WTC11 (cell line): ENCODE results near the gene H2AZ2.

Experiments
- ETV6 ChIP-seq: sonication (generic); formaldehyde crosslinking; IDR thresholded peaks from 2 replicates; pipeline ENCODE4 v1.8.1; 2022; ENCODE audit warnings: mild to moderate bottlenecking, missing genetic modification reagents
- IRF2 ChIP-seq: sonication (generic); formaldehyde crosslinking; IDR thresholded peaks from 2 replicates; pipeline ENCODE4 v1.8.0; 2022; ENCODE audit warnings: low read depth, missing genetic modification reagents, borderline replicate concordance
- ZNF263 ChIP-seq: sonication (generic); formaldehyde crosslinking; IDR thresholded peaks from 2 replicates; pipeline ENCODE4 v1.8.1; 2022; ENCODE audit warnings: low read depth, mild to moderate bottlenecking, moderate library complexity, missing genetic modification reagents
- ZNF512 ChIP-seq: sonication (generic); formaldehyde crosslinking; IDR thresholded peaks from 2 replicates; pipeline ENCODE4 v1.8.1; 2022; ENCODE audit warnings: missing genetic modification reagents, borderline replicate concordance
- TF ChIP-seq, protein P1 (sequence below): sonication (generic); formaldehyde crosslinking; IDR thresholded peaks from 2 replicates; pipeline ENCODE4 v1.8.1; 2023; ENCODE audit warnings: mild to moderate bottlenecking, missing genetic modification reagents, moderate library complexity
- TF ChIP-seq, protein P2 (sequence below): sonication (generic); formaldehyde crosslinking; IDR thresholded peaks from 2 replicates; pipeline ENCODE4 v1.8.1; 2023; ENCODE audit warnings: mild to moderate bottlenecking, moderate library complexity, missing genetic modification reagents
- TF ChIP-seq, protein P3 (sequence below): sonication (generic); formaldehyde crosslinking; conservative IDR thresholded peaks from 2 replicates; pipeline ENCODE4 v1.8.1; 2022; ENCODE audit warnings: mild to moderate bottlenecking, missing genetic modification reagents

GRCh38 chr7:44805950-44806349 is 41.9 kb downstream of the H2AZ2 start:
- TF ChIP-seq ZNF512 (CRISPR knock-in tag) (no peak), IRF2 (CRISPR knock-in tag) (no peak), ETV6 (CRISPR knock-in tag) (no peak), ZNF263 (CRISPR knock-in tag) (no peak)
- TF ChIP-seq, protein P1, sequence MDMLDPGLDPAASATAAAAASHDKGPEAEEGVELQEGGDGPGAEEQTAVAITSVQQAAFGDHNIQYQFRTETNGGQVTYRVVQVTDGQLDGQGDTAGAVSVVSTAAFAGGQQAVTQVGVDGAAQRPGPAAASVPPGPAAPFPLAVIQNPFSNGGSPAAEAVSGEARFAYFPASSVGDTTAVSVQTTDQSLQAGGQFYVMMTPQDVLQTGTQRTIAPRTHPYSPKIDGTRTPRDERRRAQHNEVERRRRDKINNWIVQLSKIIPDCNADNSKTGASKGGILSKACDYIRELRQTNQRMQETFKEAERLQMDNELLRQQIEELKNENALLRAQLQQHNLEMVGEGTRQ (CRISPR knock-in tag), result no peak
- TF ChIP-seq, protein P2, sequence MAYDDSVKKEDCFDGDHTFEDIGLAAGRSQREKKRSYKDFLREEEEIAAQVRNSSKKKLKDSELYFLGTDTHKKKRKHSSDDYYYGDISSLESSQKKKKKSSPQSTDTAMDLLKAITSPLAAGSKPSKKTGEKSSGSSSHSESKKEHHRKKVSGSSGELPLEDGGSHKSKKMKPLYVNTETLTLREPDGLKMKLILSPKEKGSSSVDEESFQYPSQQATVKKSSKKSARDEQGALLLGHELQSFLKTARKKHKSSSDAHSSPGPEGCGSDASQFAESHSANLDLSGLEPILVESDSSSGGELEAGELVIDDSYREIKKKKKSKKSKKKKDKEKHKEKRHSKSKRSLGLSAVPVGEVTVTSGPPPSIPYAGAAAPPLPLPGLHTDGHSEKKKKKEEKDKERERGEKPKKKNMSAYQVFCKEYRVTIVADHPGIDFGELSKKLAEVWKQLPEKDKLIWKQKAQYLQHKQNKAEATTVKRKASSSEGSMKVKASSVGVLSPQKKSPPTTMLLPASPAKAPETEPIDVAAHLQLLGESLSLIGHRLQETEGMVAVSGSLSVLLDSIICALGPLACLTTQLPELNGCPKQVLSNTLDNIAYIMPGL (CRISPR knock-in tag), result no peak
- TF ChIP-seq, protein P3, sequence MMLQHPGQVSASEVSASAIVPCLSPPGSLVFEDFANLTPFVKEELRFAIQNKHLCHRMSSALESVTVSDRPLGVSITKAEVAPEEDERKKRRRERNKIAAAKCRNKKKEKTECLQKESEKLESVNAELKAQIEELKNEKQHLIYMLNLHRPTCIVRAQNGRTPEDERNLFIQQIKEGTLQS (CRISPR knock-in tag), result no peak
